GM23338 (cell line): ENCODE measurements around the gene THY1. TPM values are rescaled to one million over a fixed set of nuclear protein-coding genes. Genes with fewer than 3 reads are reported as not detected.

Experiments used
- ATAC-seq: fragments of 200-7000 bp; cut with Tn5 transposase; 3 replicates; pipeline ENCODE4 v1.9.1; 2020
- DNase-seq: peaks from one replicate; pipeline ENCODE4 v3.0.0-alpha.2; 2015; ENCODE audit warnings: low spot score
- H2AFZ ChIP-seq: fragments of 200-600 bp; sonication (generic); 2 replicates; pipeline ENCODE4 v1.8.0; 2016; ENCODE audit warnings: antibody characterized with exemption, mild to moderate bottlenecking, moderate library complexity
- H3F3A ChIP-seq: fragments of 200-600 bp; sonication (generic); replicated peaks from 2 replicates; pipeline ENCODE4 v1.8.0; 2017; ENCODE audit warnings: antibody characterized with exemption, mixed run types, low read depth
- H3K27ac ChIP-seq: fragments of 200-600 bp; sonication (generic); 2 replicates; pipeline ENCODE4 v1.6.1; 2016; ENCODE audit warnings: low read depth
- H3K27me3 ChIP-seq: fragments of 200-600 bp; sonication (generic); 2 replicates; pipeline ENCODE4 v1.8.0; 2016; ENCODE audit warnings: mild to moderate bottlenecking, mixed run types, moderate library complexity; ENCODE audit not compliant: insufficient read depth
- H3K36me3 ChIP-seq: fragments of 200-600 bp; sonication (generic); 2 replicates; pipeline ENCODE4 v1.8.0; 2016; ENCODE audit warnings: mild to moderate bottlenecking; ENCODE audit not compliant: insufficient read depth
- H3K4me1 ChIP-seq: fragments of 200-600 bp; sonication (generic); 2 replicates; pipeline ENCODE4 v1.8.0; 2016; ENCODE audit warnings: mild to moderate bottlenecking, moderate library complexity; ENCODE audit not compliant: insufficient read depth
- H3K4me2 ChIP-seq: fragments of 200-600 bp; sonication (generic); 2 replicates; pipeline ENCODE4 v1.7.1; 2017; ENCODE audit warnings: mixed run types
- H3K4me3 ChIP-seq: fragments of 200-600 bp; sonication (generic); 2 replicates; pipeline ENCODE4 v1.6.1; 2016; ENCODE audit warnings: mixed run types
- H3K79me2 ChIP-seq: fragments of 200-600 bp; sonication (generic); replicated peaks from 2 replicates; pipeline ENCODE4 v1.8.0; 2017; ENCODE audit warnings: mild to moderate bottlenecking; ENCODE audit not compliant: insufficient read depth
- H3K9me2 ChIP-seq: fragments of 200-600 bp; sonication (generic); 2 replicates; pipeline ENCODE4 v1.8.0; 2017; ENCODE audit not compliant: insufficient read depth
- H4K20me1 ChIP-seq: fragments of 200-600 bp; sonication (generic); replicated peaks from 2 replicates; pipeline ENCODE4 v1.8.0; 2017; ENCODE audit warnings: mild to moderate bottlenecking; ENCODE audit not compliant: insufficient read depth
- H3K27ac Mint-ChIP-seq: 2 replicates; pipeline ENCODE4 v1.8.0; 2020; ENCODE audit warnings: inconsistent platforms, mild to moderate bottlenecking, moderate library complexity, mixed read lengths
- H3K27me3 Mint-ChIP-seq: 3 replicates; pipeline ENCODE4 v1.8.0; 2022; ENCODE audit warnings: low read depth, mild to moderate bottlenecking, moderate library complexity, mixed read lengths, inconsistent platforms; ENCODE audit not compliant: insufficient read depth, poor library complexity
- H3K36me3 Mint-ChIP-seq: 3 replicates; pipeline ENCODE4 v1.8.0; 2021; ENCODE audit warnings: low read depth, mild to moderate bottlenecking, inconsistent platforms, moderate library complexity, mixed read lengths
- H3K4me1 Mint-ChIP-seq: 3 replicates; pipeline ENCODE4 v1.8.0; 2020; ENCODE audit warnings: mild to moderate bottlenecking, inconsistent platforms, mixed read lengths
- H3K4me3 Mint-ChIP-seq: 3 replicates; pipeline ENCODE4 v1.8.0; 2021; ENCODE audit warnings: moderate library complexity, mild to moderate bottlenecking, inconsistent platforms, mixed read lengths
- H3K9me3 Mint-ChIP-seq: 3 replicates; pipeline ENCODE4 v1.8.0; 2020; ENCODE audit warnings: moderate library complexity, mild to moderate bottlenecking, inconsistent platforms, mixed read lengths
- CTCF ChIP-seq, 2 experiments: fragments of 200-600 bp in 1 of 2; sonication (generic) in 1 of 2; conservative IDR thresholded peaks; 2 replicates each; pipeline versions ENCODE4 v1.5.1 to v1.6.1; 2016 to 2017; ENCODE audit warnings: antibody characterized with exemption in 2 of 2, low read depth in 2 of 2, mild to moderate bottlenecking in 2 of 2, moderate library complexity in 1 of 2
- EZH2phosphoT487 ChIP-seq: fragments of 200-600 bp; sonication (generic); IDR thresholded peaks from one replicate; pipeline ENCODE4 v1.8.1; 2018; ENCODE audit warnings: antibody characterized with exemption; ENCODE audit not compliant: unreplicated experiment
- JUNB ChIP-seq: IDR thresholded peaks from one replicate; pipeline ENCODE4 v1.6.1; 2016; ENCODE audit warnings: antibody characterized with exemption; ENCODE audit not compliant: unreplicated experiment
- NANOG ChIP-seq: IDR thresholded peaks from 2 replicates; pipeline ENCODE4 v1.6.1; 2016; ENCODE audit warnings: antibody characterized with exemption, borderline replicate concordance
- POLR2AphosphoS5 ChIP-seq: IDR thresholded peaks from 2 replicates; pipeline ENCODE4 v1.6.1; 2016; ENCODE audit warnings: antibody characterized with exemption, low read depth
- REST ChIP-seq: IDR thresholded peaks from one replicate; pipeline ENCODE4 v1.6.1; 2018; ENCODE audit warnings: antibody characterized with exemption; ENCODE audit not compliant: unreplicated experiment
- STAT1 ChIP-seq: IDR thresholded peaks from one replicate; pipeline ENCODE4 v1.6.1; 2016; ENCODE audit warnings: antibody characterized with exemption; ENCODE audit not compliant: unreplicated experiment
- ZNF331 ChIP-seq: fragments of 250-450 bp; sonication (Bioruptor Pico); IDR thresholded peaks from 2 replicates; pipeline ENCODE4 v1.5.0; 2020; ENCODE audit warnings: low read depth, mild to moderate bottlenecking, moderate library complexity
- ZNF462 ChIP-seq: fragments of 250-450 bp; sonication (Bioruptor Pico); IDR thresholded peaks from 2 replicates; pipeline ENCODE4 v1.5.0; 2020; ENCODE audit warnings: mild to moderate bottlenecking, moderate library complexity
- polyA plus RNA-seq: library from polyadenylated mRNA; unstranded; fragments of >200 nt; fragmentation: Nextera tagmentation; extraction: Ambion mirVana; gene quantifications from 2 replicates; pipeline ENCODE4 v1.2.1, GENCODE V29; 2016
- total RNA-seq: library from RNA; depleted of rRNA; stranded (reverse); fragments of >200 nt; shearing (Covaris generic); gene quantifications from 2 replicates; pipeline ENCODE4 v1.2.3, GENCODE V29; 2014

THY1 gene
- total and polyA plus RNA-seq, 2 experiments from 2014 or later, result 490 to 597 TPM

DNA sequence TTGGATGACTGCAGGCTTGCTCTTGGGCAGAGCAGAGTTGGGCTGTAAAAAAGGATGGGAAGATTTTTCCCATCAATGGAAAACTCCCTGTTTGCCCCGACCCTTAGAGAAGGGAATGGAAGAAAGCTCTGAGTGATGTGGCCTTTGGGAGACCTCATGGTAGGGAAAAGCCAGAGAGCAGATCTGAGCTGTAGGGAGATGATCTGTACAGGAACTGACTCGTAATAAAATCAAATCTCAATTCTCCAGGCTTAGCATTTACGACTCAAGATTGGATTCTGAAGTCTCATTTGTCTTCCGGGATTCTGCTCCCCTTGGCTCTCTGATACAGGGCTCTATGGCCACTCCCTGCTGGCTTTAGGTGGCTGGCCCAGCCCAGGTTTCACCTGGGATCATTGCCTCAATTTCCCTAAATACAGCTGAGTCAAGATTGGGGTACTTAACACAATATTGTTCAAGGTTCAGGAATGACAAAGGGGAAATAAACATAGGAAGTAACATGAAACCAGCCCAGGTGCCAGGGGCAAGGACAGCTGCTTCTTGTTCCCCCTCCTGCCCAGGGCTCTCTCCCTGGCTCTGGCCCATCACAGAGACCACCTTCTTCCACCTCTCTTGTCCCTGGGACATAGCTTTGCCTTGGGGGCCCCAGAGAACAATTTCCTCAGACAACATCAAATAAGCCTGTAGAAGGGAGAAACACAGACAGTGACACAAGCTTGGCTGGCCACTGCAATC, 38.4 kb upstream of the THY1 start:
- DNase-seq (peak; percentile 19), ATAC-seq (peak; percentile 39; the same call in 2 of the 3 replicates)
- Mint-ChIP-seq H3K4me3 (no peak overlapping the region; the same call in 2 of the 3 replicates), H3K27me3 (peaks cover 13% of the 10 kb centered on the region), H3K27ac (no peak overlapping the region), H3K36me3 (no peaks in the 10 kb centered on the region), H3K9me3 (no peaks in the 10 kb centered on the region), H3K4me1 (peaks cover 30% of the 10 kb centered on the region)
- H3K4me3 ChIP-seq, result 0 out of 2 replicates have a peak overlapping the region, but pooled peaks have one; percentile 18
- H3F3A ChIP-seq, result 0 out of 2 replicates have a peak, but pooled peaks cover 3% of the 10 kb centered on the region
- peak overlapping the region; percentile 62 for H3K4me2 ChIP-seq
- H4K20me1 ChIP-seq, result no peaks in the 10 kb centered on the region
- H3K27me3 ChIP-seq, result no peaks in the 10 kb centered on the region
- peak overlapping the region; percentile 47; the same call in 1 of the 2 replicates for H3K27ac ChIP-seq
- H3K4me1 ChIP-seq, result peaks cover 31% of the 10 kb centered on the region
- no peaks in the 10 kb centered on the region for H3K36me3 ChIP-seq
- H3K79me2 ChIP-seq, result no peaks in the 10 kb centered on the region
- 0 out of 2 replicates have a peak overlapping the region, but pooled peaks have one; percentile 6 for H2AFZ ChIP-seq
- no peaks in the 10 kb centered on the region for H3K9me2 ChIP-seq
- TF ChIP-seq NANOG (peak; percentile 32; the same call in 1 of the 2 replicates), POLR2AphosphoS5 (no peak)

- Mint-ChIP-seq H3K4me1 (peaks cover 30% of the 10 kb centered on the region), H3K27ac (no peak overlapping the region), H3K9me3 (no peaks in the 10 kb centered on the region), H3K4me3 (no peak overlapping the region), H3K27me3 (peaks cover 13% of the 10 kb centered on the region), H3K36me3 (no peaks in the 10 kb centered on the region)
- DNase-seq, result no peak
- H3F3A ChIP-seq, result 0 out of 2 replicates have a peak, but pooled peaks cover 3% of the 10 kb centered on the region
- H3K27me3 ChIP-seq, result no peaks in the 10 kb centered on the region
- no peaks in the 10 kb centered on the region for H4K20me1 ChIP-seq
- no peak overlapping the region for H3K4me3 ChIP-seq
- no peaks in the 10 kb centered on the region for H3K36me3 ChIP-seq
- H3K79me2 ChIP-seq, result no peaks in the 10 kb centered on the region
- H3K4me1 ChIP-seq, result peaks cover 31% of the 10 kb centered on the region
- no peak overlapping the region; the same call in 1 of the 2 replicates for H3K4me2 ChIP-seq
- ATAC-seq, result no peak
- H3K27ac ChIP-seq, result no peak overlapping the region
- H3K9me2 ChIP-seq, result no peaks in the 10 kb centered on the region
- peak overlapping the region; percentile 82 for H2AFZ ChIP-seq
- no peak for TF ChIP-seq ZNF331 (CRISPR knock-in tag)
- TF ChIP-seq JUNB, result no peak
- no peak for TF ChIP-seq REST
- no peak for TF ChIP-seq CTCF (conservative IDR thresholded peaks at IDR 0.05; ENCODE audit: low read depth in 2 of 2)
- no peak for TF ChIP-seq STAT1
- TF ChIP-seq ZNF462 (CRISPR knock-in tag), result no peak
- no peak for TF ChIP-seq NANOG
- no peak for TF ChIP-seq EZH2phosphoT487
Measured at GRCh38 chr11:119460582-119460981, 37.6 kb upstream of the THY1 start.
